GM18511 (cell line): Measurements from ENCODE around the gene ANKRD12.
A peak's percentile ranks its signal among the peaks of the same experiment; 100 is the strongest.

Experiments
- ATAC-seq: cut with Tn5 transposase; IDR thresholded peaks from one replicate; pipeline ENCODE4 v1.9.1; 2021; ENCODE audit warnings: mild to moderate bottlenecking, moderate library complexity; ENCODE audit not compliant: unreplicated experiment

Gene ANKRD12

GRCh38 chr18:9181275-9181674, 44.7 kb downstream of the ANKRD12 start:
- no peak for ATAC-seq

DNA sequence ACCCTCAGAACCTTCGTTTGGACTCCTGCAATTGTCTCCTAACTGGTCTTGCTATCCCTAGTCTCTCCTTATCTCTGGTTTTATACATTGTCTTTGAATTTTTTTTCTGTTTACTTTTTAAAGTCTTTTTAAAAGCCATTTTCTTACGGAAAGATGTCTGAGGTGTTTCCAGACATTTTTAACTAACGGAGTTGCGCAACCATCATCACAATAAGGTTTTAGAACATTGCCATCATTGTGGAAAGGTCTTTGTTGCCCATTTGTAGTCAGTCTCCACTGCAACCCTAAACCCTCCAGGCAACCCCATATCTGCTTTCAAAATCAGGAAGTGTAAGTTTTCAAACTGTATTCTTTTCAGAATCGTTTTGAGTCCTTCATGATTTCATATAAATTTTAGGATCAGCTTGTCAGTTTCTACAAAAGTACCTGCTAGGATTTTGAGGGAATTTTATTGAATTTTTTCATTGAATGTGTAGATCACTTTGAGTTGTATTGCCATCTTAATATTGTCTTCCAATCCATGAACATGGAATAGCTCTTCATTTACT, 46.3 kb downstream of the ANKRD12 start:
- no peak for ATAC-seq

DNA sequence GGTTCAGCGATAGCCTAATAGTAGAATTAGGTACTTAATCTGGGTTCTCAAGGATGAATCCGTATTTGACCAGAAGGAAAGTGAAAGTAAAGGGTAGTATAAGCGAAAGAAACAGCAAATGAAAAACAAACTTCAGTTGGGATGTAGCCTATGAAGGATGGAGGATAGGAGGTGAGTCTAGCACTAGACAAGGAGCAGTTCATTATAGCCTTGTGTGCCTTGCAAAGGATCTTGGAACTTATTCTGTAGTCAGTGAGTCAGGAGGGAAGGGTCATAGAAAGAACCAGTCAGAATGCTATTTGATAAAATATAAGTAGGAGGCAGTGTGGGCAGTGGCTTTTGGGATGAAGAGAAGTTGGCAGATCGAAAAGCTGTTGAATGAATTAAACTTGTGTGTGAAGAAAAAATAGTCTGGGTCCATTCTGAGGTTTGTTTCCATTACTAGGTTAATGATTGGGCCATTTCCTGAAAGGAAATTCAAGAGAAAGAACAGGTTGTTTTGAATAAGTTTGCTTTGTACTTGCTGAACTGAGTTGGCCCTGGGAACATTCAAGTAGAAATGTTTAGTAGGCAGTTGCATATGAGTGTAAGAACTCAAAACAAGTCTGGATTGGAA, 48.5 kb downstream of the ANKRD12 start:
- peak; percentile 26 for ATAC-seq

DNA sequence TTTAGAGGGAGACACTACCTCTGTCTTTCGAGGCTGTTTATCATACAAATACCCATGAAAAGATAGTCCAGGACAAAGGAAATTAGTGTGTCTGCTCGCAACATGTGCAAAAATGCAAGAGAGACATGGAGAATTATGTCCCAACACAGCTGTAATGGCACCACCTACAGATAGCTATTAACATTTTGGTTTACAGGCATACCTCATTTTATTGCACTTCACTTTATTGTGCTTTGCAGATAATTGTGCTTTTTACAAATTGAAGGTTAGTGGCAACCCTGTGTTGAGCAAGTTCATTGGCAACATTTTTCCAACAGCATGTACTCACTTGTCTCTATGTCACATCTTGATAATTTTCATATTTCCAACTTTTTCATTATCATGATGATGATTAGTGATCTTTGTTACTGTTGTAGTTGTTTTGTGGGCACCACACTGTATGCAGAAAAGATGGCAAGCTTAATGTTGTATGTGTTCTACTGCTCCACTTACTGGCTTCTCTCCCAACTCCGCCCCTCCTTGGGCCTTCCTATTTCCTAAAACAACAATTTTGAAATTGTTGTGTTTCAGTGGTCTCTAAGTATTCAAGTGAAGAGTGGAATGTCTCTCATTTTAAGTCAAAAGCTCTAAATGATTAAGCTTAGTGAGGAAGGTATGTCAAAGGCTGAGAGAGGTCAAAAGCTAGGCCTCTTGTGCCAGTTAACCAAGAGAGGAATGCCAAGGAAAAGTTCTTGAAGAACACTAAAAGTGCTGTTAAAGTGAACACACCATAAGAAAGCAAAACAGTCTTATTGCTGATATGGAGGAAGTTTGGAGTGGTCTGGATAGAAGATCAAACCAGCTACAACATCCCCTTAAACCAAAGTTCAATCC, 52.0 kb downstream of the ANKRD12 start:
- no peak for ATAC-seq

- ATAC-seq: no peak
Observed at GRCh38 chr18:9189491-9189890, 52.9 kb downstream of the ANKRD12 start.

DNA sequence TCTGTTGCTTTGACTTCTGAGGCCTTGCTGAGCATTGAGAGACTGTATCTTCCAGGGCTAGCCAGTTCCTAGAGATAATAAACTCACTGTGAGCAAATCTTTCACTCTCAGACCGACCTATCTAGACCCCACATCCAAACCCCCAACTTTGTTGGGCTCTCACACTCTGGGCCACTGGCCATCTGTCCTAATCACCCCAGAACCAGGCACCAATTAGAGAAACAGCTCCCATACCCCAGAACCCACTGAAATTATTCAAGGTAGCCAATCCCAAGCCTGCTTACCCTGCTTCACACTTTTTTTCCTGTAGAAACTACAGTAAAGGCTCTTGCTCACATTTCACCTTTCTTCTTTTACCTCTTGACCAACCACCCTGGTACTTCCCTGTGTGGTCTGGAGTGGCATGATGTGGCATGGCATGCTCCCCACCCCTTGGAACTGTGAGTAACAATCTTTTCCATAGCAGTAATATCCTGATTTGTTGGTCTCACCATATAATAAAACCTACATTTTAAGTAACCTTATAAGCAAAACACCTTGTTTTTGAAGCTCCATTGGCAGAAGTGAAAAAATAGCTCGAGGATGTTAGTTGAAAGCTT, 55.2 kb downstream of the ANKRD12 start:
- ATAC-seq: no peak

GRCh38 chr18:9193031-9193430, 56.5 kb downstream of the ANKRD12 start:
- ATAC-seq: no peak

- ATAC-seq: no peak
Observed at GRCh38 chr18:9196568-9196967, 60.0 kb downstream of the ANKRD12 start.

DNA sequence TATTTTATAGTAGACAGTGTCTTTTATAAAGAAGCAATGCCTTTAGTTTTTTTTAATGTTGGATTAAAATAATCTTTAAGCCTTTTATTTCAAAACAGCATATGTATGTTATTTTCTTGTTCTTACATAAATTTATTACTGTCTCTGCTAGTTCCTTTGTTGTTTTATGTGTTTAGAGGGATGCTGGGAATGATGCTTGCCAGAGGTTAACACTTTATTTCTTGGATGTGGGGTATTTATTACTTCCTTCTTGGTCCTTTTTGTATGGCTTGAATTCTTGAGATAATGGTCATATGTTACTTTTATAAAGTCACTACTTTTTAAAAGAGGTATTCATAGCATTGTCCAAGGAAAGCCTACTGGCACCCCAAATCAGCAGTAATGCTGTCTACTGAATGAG, 63.1 kb downstream of the ANKRD12 start:
- ATAC-seq: no peak

- ATAC-seq: no peak
Observed at GRCh38 chr18:9201224-9201623, 64.6 kb downstream of the ANKRD12 start.

DNA sequence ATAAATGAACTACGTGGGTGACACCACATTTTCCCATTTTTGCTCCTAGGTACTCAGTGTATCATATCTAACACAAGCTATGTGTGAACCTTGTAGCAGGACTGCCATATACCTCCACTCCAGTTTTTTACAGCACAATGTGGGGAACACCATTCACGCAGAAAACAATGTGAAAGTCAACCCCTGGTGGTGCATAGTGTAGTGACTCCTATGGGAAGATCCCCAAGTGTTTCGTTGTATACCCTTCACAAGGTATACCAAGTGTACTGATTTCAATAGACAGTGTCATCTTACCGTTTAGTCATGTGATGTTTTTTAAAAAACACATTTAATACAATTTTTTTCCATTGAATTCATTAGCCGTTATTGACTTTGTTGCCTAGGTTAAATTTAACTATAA, 68.1 kb downstream of the ANKRD12 start:
- ATAC-seq: no peak

DNA sequence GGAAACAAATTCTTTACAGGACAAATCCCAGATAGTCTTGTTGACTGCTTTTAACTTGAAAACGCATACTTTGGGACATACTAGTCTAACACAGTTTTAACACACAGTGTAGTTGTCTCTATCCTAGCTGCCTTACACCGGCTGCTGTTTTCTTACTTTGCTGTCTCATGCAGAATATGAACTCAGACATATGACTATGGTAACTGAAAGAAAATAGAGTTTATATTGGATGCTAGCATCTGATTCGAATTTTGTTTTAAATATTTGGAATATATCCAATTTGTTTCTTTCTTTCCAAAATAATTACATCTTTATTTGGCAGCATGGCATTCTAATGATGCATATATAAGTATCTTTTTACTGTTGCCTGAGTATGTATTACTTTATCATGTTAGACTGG, 69.8 kb downstream of the ANKRD12 start:
- ATAC-seq: no peak

GRCh38 chr18:9209279-9209678, 72.7 kb downstream of the ANKRD12 start:
- no peak for ATAC-seq

- peak; percentile 60 for ATAC-seq
Observed at GRCh38 chr18:9210966-9211365, 74.4 kb downstream of the ANKRD12 start.

DNA sequence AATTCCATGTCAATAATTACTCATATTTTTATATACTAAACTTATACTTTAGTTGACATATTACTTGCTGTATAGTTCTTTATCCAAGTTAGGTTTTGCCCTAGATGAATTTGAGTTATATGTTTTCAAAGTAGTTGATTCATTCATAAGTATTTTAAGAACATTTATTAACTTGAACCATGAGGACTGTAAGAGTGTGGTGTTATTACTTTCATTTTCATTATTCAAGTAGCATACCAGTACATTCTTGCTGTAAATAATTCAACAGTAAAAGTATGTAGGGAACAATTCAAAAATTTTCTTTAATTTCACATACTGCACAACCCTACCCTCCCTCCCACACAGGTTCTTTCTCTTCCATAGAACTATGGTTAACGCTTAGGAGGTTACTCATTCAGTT, 75.4 kb downstream of the ANKRD12 start:
- peak; percentile 69 for ATAC-seq

GRCh38 chr18:9215221-9215933, 78.8 kb downstream of the ANKRD12 start:
- ATAC-seq: no peak

DNA sequence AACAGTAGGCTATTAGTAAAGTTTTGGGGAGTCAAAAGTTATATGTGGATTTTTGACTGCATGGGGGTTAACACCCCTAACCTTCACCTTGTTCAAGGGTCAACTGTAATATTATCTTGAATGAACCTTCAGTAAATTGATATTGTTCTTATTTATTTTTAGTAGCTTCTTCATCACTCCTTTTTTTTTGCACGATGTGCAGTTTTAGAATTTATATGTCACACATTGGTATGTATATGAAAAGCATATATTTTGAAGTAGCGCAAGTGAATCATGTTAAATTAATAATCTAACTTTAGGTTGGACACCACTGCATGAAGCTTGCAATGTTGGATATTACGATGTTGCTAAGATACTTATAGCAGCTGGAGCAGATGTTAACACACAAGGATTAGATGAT, 79.9 kb downstream of the ANKRD12 start:
- no peak for ATAC-seq

GRCh38 chr18:9217743-9218451, 81.3 kb downstream of the ANKRD12 start:
- ATAC-seq: no peak

DNA sequence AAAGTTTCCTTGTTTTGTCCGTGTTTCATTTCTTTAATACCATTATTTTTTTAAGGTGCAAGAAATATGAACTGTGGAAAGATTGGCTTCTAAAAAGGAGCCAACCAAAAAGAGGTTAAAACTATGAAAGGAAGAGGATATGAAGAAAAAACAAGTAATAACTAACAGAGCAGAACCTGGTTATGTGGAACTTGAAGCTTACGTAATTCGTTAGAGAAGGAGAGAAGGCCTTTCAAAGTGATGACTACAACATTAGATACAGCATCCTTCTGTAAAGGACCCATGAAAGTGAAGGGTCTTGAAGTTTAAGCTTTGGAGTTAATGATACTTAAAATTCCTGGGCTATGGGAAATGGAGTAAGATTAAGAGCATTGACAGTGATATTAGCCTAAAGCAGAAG, 84.5 kb downstream of the ANKRD12 start:
- ATAC-seq: no peak

- ATAC-seq: no peak
Observed at GRCh38 chr18:9221661-9222060, 85.1 kb downstream of the ANKRD12 start.

- ATAC-seq: no peak
Observed at GRCh38 chr18:9223356-9223755, 86.8 kb downstream of the ANKRD12 start.
